GM04503 (cell line): Measurements from ENCODE around the gene UBR4.
A peak's percentile ranks its signal among the peaks of the same experiment; 100 is the strongest.
"Not testable (repeated sequence)": the region's sequence is repeated elsewhere in the genome, so short reads cannot be mapped to it uniquely, and the experiment has no call there.

Source experiments
- DNase-seq: peaks from one replicate; pipeline ENCODE4 v3.0.0-alpha.2; 2012; ENCODE audit warnings: low read depth

UBR4 gene

GRCh38 chr1:19209990-19210771 is at the start of gene UBR4:
TSS of gene UBR4 (minus strand) at chr1:19210266. CDS start at chr1:19210248, 18 bp downstream.
- peak; percentile 65 for DNase-seq

- no peak for DNase-seq
These were observed 48.3 kb upstream of the UBR4 start for GRCh38 chr1:19258353-19258752.

GRCh38 chr1:19257178-19257914 is 47.3 kb upstream of the UBR4 start:
- no peak for DNase-seq

- not testable (repeated sequence) for DNase-seq
These were observed 46.2 kb upstream of the UBR4 start for GRCh38 chr1:19256301-19256700.

GRCh38 chr1:19255288-19255687 is 45.2 kb upstream of the UBR4 start:
- no peak for DNase-seq

GRCh38 chr1:19254416-19254815 is 44.4 kb upstream of the UBR4 start:
- no peak for DNase-seq

- DNase-seq: peak; percentile 42
These were observed 41.5 kb upstream of the UBR4 start, which contains the start of the genes EMC1 and MRTO4 for GRCh38 chr1:19251305-19252196. TSS of gene EMC1 (minus strand) at chr1:19251524. CDS start at chr1:19251509, 15 bp downstream. TSS of gene MRTO4 (plus strand) at chr1:19251805. CDS start at chr1:19251836, 31 bp downstream.

- DNase-seq: no peak
These were observed 40.7 kb upstream of the UBR4 start for GRCh38 chr1:19250629-19251304.

GRCh38 chr1:19240673-19241538 is 30.8 kb upstream of the UBR4 start:
- no peak for DNase-seq

GRCh38 chr1:19239876-19240275 is 29.8 kb upstream of the UBR4 start:
- no peak for DNase-seq

- no peak for DNase-seq
These were observed 24.2 kb upstream of the UBR4 start for GRCh38 chr1:19234224-19234623.

- no peak for DNase-seq
These were observed 22.4 kb upstream of the UBR4 start for GRCh38 chr1:19232524-19232846.

- DNase-seq: not testable (repeated sequence)
These were observed 21.9 kb upstream of the UBR4 start for GRCh38 chr1:19231736-19232523.

GRCh38 chr1:19229828-19230325 is 19.8 kb upstream of the UBR4 start:
- DNase-seq: no peak

- DNase-seq: no peak
These were observed 19.2 kb upstream of the UBR4 start for GRCh38 chr1:19229229-19229628.

- DNase-seq: no peak
These were observed 13.1 kb upstream of the UBR4 start for GRCh38 chr1:19222979-19223824.

GRCh38 chr1:19222573-19222972 is 12.5 kb upstream of the UBR4 start:
- no peak for DNase-seq

- DNase-seq: no peak
These were observed 10.9 kb upstream of the UBR4 start for GRCh38 chr1:19220991-19221390.
